ENCODE results near the gene MEI4.
A peak's percentile ranks its signal among the peaks of the same experiment; 100 is the strongest.
"Not testable (repeated sequence)": the region's sequence is repeated elsewhere in the genome, so short reads cannot be mapped to it uniquely, and the experiment has no call there.

The MEI4 gene

GRCh38 chr6:77652739-77653138 is at the start of gene MEI4:
TSS of gene MEI4 (plus strand) at chr6:77653039. CDS start at chr6:77690672, 37,633 bp downstream.
- intact Hi-C loops (cut with DNase I) = no loop called here
- no peak for DNase-seq

GRCh38 chr6:77604476-77604875 is 48.4 kb upstream of the MEI4 start:
- intact Hi-C loops (cut with DNase I) = no loop called here

GRCh38 chr6:77607004-77607403 is 45.8 kb upstream of the MEI4 start:
- intact Hi-C loops (cut with DNase I) = no loop called here
- DNase-seq = no peak

More at GRCh38 chr6:77604476-77604875, 48.4 kb upstream of the MEI4 start:
- no peak for DNase-seq

GRCh38 chr6:77609106-77609505 is 43.7 kb upstream of the MEI4 start:
- intact Hi-C loops (cut with DNase I) = no loop called here
- peak in 31 of 42 donors; percentile 7 to 67 (median 29) for DNase-seq

GRCh38 chr6:77619114-77619513 is 33.7 kb upstream of the MEI4 start:
- DNase-seq = no peak
- intact Hi-C loops (cut with DNase I) = no loop called here

GRCh38 chr6:77620278-77620882 is 32.5 kb upstream of the MEI4 start:
- intact Hi-C loops (cut with DNase I) = no loop called here
- DNase-seq = peak in 9 of 42 donors; percentile 4 to 45 (median 11)

- DNase-seq = no peak
- intact Hi-C loops (cut with DNase I) = no loop called here
These were observed 28.3 kb upstream of the MEI4 start for GRCh38 chr6:77624515-77624914.

GRCh38 chr6:77626426-77626825 is 26.4 kb upstream of the MEI4 start:
- no peak for DNase-seq
- intact Hi-C loops (cut with DNase I) = no loop called here

- DNase-seq = no peak
- intact Hi-C loops (cut with DNase I) = no loop called here
These were observed 22.8 kb upstream of the MEI4 start for GRCh38 chr6:77630014-77630413.

- DNase-seq = no peak
- intact Hi-C loops (cut with DNase I) = no loop called here
These were observed 19.4 kb upstream of the MEI4 start for GRCh38 chr6:77633471-77633870.

GRCh38 chr6:77633993-77634715 is 18.7 kb upstream of the MEI4 start:
- intact Hi-C loops (cut with DNase I) = no loop called here
- no peak for DNase-seq

- intact Hi-C loops (cut with DNase I) = no loop called here
- DNase-seq = no peak
These were observed 14.6 kb upstream of the MEI4 start for GRCh38 chr6:77638129-77638830.

- intact Hi-C loops (cut with DNase I) = no loop called here
- no peak for DNase-seq
These were observed 8.6 kb upstream of the MEI4 start for GRCh38 chr6:77644102-77644705.

- intact Hi-C loops (cut with DNase I) = no loop called here
- peak in 35 of 42 donors; percentile 2 to 50 (median 19) for DNase-seq
These were observed 2.7 kb upstream of the MEI4 start for GRCh38 chr6:77650098-77650663.

GRCh38 chr6:77653816-77654215 is 977 bp downstream of the MEI4 start:
- intact Hi-C loops (cut with DNase I) = no loop called here
- DNase-seq = no peak

GRCh38 chr6:77655035-77655434 is 2.2 kb downstream of the MEI4 start:
- DNase-seq; intact Hi-C loops (cut with DNase I): not testable (repeated sequence)

GRCh38 chr6:77656999-77657764 is 4.3 kb downstream of the MEI4 start:
- DNase-seq = no peak
- intact Hi-C loops (cut with DNase I) = no loop called here

- intact Hi-C loops (cut with DNase I) = no loop called here
- no peak for DNase-seq
These were observed 13.5 kb downstream of the MEI4 start for GRCh38 chr6:77666340-77666739.

GRCh38 chr6:77666846-77667245 is 14.0 kb downstream of the MEI4 start:
- intact Hi-C loops (cut with DNase I) = no loop called here
- no peak for DNase-seq

Data from head of caudate nucleus (tissue), 42 donors.